HepG2 (cell line): Measurements from ENCODE around the gene VGF. TPM values are rescaled to one million over a fixed set of nuclear protein-coding genes. Genes with fewer than 3 reads are reported as not detected.

Experiments used
- CHD2 ChIP-seq: IDR thresholded peaks from 2 replicates; pipeline ENCODE4 v1.6.1; 2011; ENCODE audit warnings: low read depth, low read length, improper control_type of control experiment
- GPN1 ChIP-seq: sonication (generic); formaldehyde crosslinking; IDR thresholded peaks from 2 replicates; pipeline ENCODE4 v1.5.1; 2020; ENCODE audit warnings: missing genetic modification reagents, borderline replicate concordance
- HCFC1 ChIP-seq: fragments of 150-350 bp; IDR thresholded peaks from 2 replicates; pipeline ENCODE4 v1.6.1; 2014; ENCODE audit warnings: low read depth, low read length
- HOXA5 ChIP-seq: sonication (generic); formaldehyde crosslinking; IDR thresholded peaks from 2 replicates; pipeline ENCODE4 v1.4.0; 2020; ENCODE audit warnings: missing genetic modification reagents
- PAWR ChIP-seq: sonication (generic); formaldehyde crosslinking; IDR thresholded peaks from 2 replicates; pipeline ENCODE4 v1.4.0; 2020; ENCODE audit warnings: missing genetic modification reagents, mild to moderate bottlenecking, borderline replicate concordance
- PHF20 ChIP-seq: sonication (generic); formaldehyde crosslinking; IDR thresholded peaks from 2 replicates; pipeline ENCODE4 v1.5.0; 2020; ENCODE audit warnings: mild to moderate bottlenecking, missing genetic modification reagents
- RFX5 ChIP-seq: IDR thresholded peaks from 2 replicates; pipeline ENCODE4 v1.6.1; 2011; ENCODE audit warnings: low read depth, low read length, improper control_type of control experiment
- SMAD1 ChIP-seq: sonication (generic); formaldehyde crosslinking; IDR thresholded peaks from 2 replicates; pipeline ENCODE4 v1.4.0; 2020; ENCODE audit warnings: missing genetic modification reagents, low read depth, mild to moderate bottlenecking, borderline replicate concordance
- SP4 ChIP-seq: sonication (generic); formaldehyde crosslinking; IDR thresholded peaks from 2 replicates; pipeline ENCODE4 v1.8.1; 2023; ENCODE audit warnings: mild to moderate bottlenecking, missing genetic modification reagents
- STAT5B ChIP-seq: sonication (generic); formaldehyde crosslinking; IDR thresholded peaks from 2 replicates; pipeline ENCODE4 v1.4.0; 2020; ENCODE audit warnings: missing genetic modification reagents
- ZNF234 ChIP-seq: sonication (generic); formaldehyde crosslinking; conservative IDR thresholded peaks from 2 replicates; pipeline ENCODE4 v1.5.1; 2020; ENCODE audit warnings: mild to moderate bottlenecking, missing genetic modification reagents
- ZNF746 ChIP-seq: sonication (generic); formaldehyde crosslinking; IDR thresholded peaks from 2 replicates; pipeline ENCODE4 v1.8.0; 2022; ENCODE audit warnings: mild to moderate bottlenecking, missing genetic modification reagents
- ZNF775 ChIP-seq: sonication (generic); formaldehyde crosslinking; IDR thresholded peaks from 2 replicates; pipeline ENCODE4 v1.4.0; 2020; ENCODE audit warnings: missing genetic modification reagents, mild to moderate bottlenecking, moderate library complexity, borderline replicate concordance
- polyA plus RNA-seq, 8 experiments: library from polyadenylated mRNA; depleted of rRNA in 3 of 8; stranded (reverse) in 7 of 8; unstranded in 1 of 8; fragments of >200 nt; fragmentation: Illumina TruSeq in 4 of 8; extraction: Trizol in 4 of 8; gene quantifications; 2 replicates each; pipeline versions ENCODE4 v1.2.1 to v1.2.3, GENCODE V29; 2011 to 2016; ENCODE audit warnings: low read depth in 4 of 8, missing spikeins in 1 of 8, mixed read lengths in 1 of 8; ENCODE audit not compliant: insufficient read depth in 1 of 8
- total RNA-seq, 5 experiments: library from RNA; depleted of rRNA; stranded (reverse); fragments of >200 nt; fragmentation: Illumina TruSeq; extraction: Trizol; gene quantifications; 2 replicates each; pipeline ENCODE4 v1.2.3, GENCODE V29; 2016; ENCODE audit warnings: low read depth in 1 of 5
- TF ChIP-seq, protein P1 (sequence below): conservative IDR thresholded peaks from 2 replicates; pipeline ENCODE4 v1.6.1; 2018; ENCODE audit warnings: missing genetic modification reagents
- TF ChIP-seq, protein P2 (sequence below): sonication (generic); formaldehyde crosslinking; IDR thresholded peaks from 2 replicates; pipeline ENCODE4 v1.5.1; 2020; ENCODE audit warnings: missing genetic modification reagents, mild to moderate bottlenecking, borderline replicate concordance
- TF ChIP-seq, protein P3 (sequence below): sonication (generic); formaldehyde crosslinking; conservative IDR thresholded peaks from 2 replicates; pipeline ENCODE4 v1.4.0; 2020; ENCODE audit warnings: missing genetic modification reagents
- TF ChIP-seq, protein P4 (sequence below): sonication (generic); formaldehyde crosslinking; IDR thresholded peaks from 2 replicates; pipeline ENCODE4 v1.9.0; 2021; ENCODE audit warnings: missing genetic modification reagents, mild to moderate bottlenecking, borderline replicate concordance
- TF ChIP-seq, protein P5 (sequence below): sonication (generic); formaldehyde crosslinking; conservative IDR thresholded peaks from 2 replicates; pipeline ENCODE4 v1.4.0; 2020; ENCODE audit warnings: missing genetic modification reagents
- TF ChIP-seq, protein P6 (sequence below): sonication (generic); formaldehyde crosslinking; IDR thresholded peaks from 2 replicates; pipeline ENCODE4 v1.4.0; 2020; ENCODE audit warnings: missing genetic modification reagents
- TF ChIP-seq, protein P7 (sequence below): IDR thresholded peaks from 2 replicates; pipeline ENCODE4 v1.6.1; 2016; ENCODE audit warnings: missing compliant biosample characterization, missing genetic modification reagents, borderline replicate concordance

VGF gene
- total and polyA plus RNA-seq, 2 of the 13 experiments (the other 11 are each of a cell fraction or from before 2014, with no cell fraction given): 0.12 to 0.46 TPM

DNA sequence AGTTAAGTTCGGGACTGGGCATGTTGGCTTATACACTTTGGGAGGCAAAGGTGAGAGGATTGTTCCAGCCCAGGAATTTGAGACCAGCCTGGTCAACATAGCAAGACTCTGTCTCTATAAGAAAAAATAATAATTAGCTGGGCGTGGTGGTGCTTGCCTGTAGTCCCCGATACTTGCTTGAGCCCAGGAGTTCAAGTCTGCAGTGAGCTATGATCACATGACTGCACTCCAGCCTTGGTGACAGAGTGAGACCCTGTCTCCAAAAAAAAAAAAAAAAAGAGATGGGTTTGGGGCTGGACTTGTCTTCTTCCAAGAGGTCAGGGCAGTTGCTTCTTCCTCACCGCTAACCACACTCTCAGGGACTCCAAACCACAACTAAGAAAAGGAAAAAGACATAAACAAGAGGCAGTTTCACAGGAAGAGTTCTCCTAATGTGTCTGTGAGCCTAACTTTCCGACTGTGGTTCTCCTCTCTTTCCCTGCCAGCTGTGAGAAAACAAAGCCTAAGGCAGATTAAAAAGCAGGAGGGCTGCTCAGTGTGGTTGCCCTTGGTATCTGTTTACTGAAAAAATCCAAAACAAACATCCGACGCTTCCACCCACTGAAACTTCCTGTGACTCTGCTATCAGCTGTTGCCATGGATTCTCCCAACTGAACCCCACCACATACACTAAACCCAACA lies 40.9 kb downstream of the VGF start (continued):
- TF ChIP-seq CHD2 (no peak), ZNF775 (CRISPR knock-in tag) (no peak), PAWR (CRISPR knock-in tag) (no peak), HCFC1 (no peak), PHF20 (CRISPR knock-in tag) (no peak), GPN1 (CRISPR knock-in tag) (no peak), SMAD1 (CRISPR knock-in tag) (no peak), ZNF234 (CRISPR knock-in tag) (no peak), SP4 (no peak), ZNF746 (CRISPR knock-in tag) (peak; percentile 42; the same call in 1 of the 2 replicates), STAT5B (CRISPR knock-in tag) (no peak), HOXA5 (CRISPR knock-in tag) (no peak), RFX5 (peak; percentile 87)
- TF ChIP-seq, protein P1, sequence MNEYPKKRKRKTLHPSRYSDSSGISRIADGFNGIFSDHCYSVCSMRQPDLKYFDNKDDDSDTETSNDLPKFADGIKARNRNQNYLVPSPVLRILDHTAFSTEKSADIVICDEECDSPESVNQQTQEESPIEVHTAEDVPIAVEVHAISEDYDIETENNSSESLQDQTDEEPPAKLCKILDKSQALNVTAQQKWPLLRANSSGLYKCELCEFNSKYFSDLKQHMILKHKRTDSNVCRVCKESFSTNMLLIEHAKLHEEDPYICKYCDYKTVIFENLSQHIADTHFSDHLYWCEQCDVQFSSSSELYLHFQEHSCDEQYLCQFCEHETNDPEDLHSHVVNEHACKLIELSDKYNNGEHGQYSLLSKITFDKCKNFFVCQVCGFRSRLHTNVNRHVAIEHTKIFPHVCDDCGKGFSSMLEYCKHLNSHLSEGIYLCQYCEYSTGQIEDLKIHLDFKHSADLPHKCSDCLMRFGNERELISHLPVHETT (CRISPR knock-in tag): no peak
- TF ChIP-seq, protein P2, sequence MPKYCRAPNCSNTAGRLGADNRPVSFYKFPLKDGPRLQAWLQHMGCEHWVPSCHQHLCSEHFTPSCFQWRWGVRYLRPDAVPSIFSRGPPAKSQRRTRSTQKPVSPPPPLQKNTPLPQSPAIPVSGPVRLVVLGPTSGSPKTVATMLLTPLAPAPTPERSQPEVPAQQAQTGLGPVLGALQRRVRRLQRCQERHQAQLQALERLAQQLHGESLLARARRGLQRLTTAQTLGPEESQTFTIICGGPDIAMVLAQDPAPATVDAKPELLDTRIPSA: no peak
- TF ChIP-seq, protein P3, sequence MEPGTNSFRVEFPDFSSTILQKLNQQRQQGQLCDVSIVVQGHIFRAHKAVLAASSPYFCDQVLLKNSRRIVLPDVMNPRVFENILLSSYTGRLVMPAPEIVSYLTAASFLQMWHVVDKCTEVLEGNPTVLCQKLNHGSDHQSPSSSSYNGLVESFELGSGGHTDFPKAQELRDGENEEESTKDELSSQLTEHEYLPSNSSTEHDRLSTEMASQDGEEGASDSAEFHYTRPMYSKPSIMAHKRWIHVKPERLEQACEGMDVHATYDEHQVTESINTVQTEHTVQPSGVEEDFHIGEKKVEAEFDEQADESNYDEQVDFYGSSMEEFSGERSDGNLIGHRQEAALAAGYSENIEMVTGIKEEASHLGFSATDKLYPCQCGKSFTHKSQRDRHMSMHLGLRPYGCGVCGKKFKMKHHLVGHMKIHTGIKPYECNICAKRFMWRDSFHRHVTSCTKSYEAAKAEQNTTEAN: peak; percentile 84
- TF ChIP-seq, protein P4, sequence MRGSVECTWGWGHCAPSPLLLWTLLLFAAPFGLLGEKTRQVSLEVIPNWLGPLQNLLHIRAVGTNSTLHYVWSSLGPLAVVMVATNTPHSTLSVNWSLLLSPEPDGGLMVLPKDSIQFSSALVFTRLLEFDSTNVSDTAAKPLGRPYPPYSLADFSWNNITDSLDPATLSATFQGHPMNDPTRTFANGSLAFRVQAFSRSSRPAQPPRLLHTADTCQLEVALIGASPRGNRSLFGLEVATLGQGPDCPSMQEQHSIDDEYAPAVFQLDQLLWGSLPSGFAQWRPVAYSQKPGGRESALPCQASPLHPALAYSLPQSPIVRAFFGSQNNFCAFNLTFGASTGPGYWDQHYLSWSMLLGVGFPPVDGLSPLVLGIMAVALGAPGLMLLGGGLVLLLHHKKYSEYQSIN (CRISPR knock-in tag): no peak
- TF ChIP-seq, protein P5, sequence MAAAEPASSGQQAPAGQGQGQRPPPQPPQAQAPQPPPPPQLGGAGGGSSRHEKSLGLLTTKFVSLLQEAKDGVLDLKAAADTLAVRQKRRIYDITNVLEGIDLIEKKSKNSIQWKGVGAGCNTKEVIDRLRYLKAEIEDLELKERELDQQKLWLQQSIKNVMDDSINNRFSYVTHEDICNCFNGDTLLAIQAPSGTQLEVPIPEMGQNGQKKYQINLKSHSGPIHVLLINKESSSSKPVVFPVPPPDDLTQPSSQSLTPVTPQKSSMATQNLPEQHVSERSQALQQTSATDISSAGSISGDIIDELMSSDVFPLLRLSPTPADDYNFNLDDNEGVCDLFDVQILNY (CRISPR knock-in tag): no peak
- TF ChIP-seq, protein P6, sequence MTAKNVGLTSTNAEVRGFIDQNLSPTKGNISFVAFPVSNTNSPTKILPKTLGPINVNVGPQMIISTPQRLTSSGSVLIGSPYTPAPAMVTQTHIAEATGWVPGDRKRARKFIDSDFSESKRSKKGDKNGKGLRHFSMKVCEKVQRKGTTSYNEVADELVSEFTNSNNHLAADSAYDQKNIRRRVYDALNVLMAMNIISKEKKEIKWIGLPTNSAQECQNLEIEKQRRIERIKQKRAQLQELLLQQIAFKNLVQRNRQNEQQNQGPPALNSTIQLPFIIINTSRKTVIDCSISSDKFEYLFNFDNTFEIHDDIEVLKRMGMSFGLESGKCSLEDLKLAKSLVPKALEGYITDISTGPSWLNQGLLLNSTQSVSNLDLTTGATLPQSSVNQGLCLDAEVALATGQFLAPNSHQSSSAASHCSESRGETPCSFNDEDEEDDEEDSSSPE (CRISPR knock-in tag): no peak
- TF ChIP-seq, protein P7, sequence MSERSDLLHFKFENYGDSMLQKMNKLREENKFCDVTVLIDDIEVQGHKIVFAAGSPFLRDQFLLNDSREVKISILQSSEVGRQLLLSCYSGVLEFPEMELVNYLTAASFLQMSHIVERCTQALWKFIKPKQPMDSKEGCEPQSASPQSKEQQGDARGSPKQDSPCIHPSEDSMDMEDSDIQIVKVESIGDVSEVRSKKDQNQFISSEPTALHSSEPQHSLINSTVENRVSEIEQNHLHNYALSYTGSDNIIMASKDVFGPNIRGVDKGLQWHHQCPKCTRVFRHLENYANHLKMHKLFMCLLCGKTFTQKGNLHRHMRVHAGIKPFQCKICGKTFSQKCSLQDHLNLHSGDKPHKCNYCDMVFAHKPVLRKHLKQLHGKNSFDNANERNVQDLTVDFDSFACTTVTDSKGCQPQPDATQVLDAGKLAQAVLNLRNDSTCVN (CRISPR knock-in tag): no peak; the same call in 1 of the 2 replicates
